ENCODE data around the gene RAET1E.

RAET1E gene

DNA sequence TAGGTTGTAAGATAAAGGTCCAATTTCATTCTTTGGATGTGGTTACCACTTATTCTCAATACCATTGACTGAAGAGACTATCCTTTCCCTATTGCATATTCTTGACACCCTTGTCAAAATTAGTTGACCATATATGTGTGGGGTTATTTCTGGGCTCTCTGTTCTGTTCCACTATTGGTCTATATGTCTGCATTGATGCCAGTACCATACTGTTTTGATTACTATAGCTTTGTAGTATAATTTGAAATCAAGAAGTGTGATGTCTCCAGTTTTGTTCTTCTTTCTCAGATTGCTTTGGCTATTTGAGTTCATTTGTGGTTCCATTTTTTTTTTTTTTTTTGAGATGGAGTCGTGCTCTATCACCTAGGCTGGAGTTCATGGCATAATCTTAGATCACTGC lies 25.7 kb downstream of the RAET1E start:
- ChIA-PET CTCF (no interaction called here), POLR2A (no interaction called here)
- TF ChIP-seq, protein P1, sequence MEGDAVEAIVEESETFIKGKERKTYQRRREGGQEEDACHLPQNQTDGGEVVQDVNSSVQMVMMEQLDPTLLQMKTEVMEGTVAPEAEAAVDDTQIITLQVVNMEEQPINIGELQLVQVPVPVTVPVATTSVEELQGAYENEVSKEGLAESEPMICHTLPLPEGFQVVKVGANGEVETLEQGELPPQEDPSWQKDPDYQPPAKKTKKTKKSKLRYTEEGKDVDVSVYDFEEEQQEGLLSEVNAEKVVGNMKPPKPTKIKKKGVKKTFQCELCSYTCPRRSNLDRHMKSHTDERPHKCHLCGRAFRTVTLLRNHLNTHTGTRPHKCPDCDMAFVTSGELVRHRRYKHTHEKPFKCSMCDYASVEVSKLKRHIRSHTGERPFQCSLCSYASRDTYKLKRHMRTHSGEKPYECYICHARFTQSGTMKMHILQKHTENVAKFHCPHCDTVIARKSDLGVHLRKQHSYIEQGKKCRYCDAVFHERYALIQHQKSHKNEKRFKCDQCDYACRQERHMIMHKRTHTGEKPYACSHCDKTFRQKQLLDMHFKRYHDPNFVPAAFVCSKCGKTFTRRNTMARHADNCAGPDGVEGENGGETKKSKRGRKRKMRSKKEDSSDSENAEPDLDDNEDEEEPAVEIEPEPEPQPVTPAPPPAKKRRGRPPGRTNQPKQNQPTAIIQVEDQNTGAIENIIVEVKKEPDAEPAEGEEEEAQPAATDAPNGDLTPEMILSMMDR (IDR thresholded peaks at IDR 0.05; ENCODE audit: insufficient read depth, low read length, missing control alignments), result no peak
- DNase-seq (ENCODE audit: low read depth, low spot score), result no peak
- H3K4me3 ChIP-seq (ENCODE audit: low read depth, low read length), result no peak overlapping the region

DNA sequence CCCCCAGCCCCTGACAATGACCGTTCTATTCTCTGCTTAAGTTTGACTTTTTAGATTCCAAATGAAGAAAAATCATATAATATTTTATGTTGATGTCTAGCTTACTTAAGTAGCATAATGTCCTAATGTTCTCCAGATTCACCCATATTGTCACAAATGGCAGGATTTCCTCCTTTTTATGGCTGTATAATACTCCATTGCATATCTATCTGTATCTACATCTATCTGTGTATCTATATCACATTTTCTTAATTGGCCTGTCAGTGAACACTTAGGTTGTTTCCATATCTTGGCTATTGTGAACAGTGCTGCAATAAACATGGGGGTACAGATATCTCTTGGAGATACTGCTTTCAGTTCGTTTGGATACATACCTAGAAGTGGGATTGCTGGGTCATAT lies 26.7 kb downstream of the RAET1E start:
- TF ChIP-seq, protein P1 (IDR thresholded peaks at IDR 0.05; ENCODE audit: insufficient read depth, low read length, missing control alignments), result no peak
- CTCF ChIA-PET, result interaction anchor here (0.6 to 1.8 kb wide), 3 partner anchors 24 to 37 kb away, joined by 3 to 7 read pairs (median 4); no protein-coding TSS in a partner anchor
- POLR2A ChIA-PET, result no interaction called here
- DNase-seq (ENCODE audit: low read depth, low spot score), result no peak
- no peak overlapping the region for H3K4me3 ChIP-seq (ENCODE audit: low read depth, low read length)

DNA sequence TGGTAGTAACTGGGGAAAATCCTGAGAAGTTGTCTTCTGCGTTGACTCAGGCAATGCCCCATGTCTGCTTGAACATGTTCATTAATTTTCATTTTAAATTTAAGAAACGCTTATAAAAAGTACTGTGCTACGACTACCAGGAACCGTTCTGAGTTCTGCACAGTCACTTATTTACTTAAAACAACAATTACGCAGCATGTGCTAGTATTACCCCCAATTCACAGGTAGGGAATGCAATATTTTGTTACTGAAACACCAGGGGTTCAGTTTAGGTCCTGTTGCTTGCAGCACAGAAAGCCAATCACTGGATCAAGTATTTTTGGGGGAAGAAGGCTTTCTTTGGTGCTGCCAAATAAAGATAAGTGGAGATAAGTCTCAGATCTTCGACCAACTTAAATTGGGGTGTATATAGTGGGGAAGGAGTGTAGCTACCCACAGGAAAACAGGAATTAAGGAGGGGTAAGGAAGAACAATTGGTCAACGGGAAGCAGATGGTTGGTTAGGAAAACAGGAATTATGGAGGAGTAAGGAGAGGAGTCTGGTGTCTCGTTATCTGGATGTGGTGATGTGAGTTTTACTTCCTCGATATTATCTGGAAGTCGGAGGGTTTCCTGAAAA lies 28.5 kb downstream of the RAET1E start:
- DNase-seq (ENCODE audit: low read depth, low spot score), result no peak
- TF ChIP-seq, protein P1 (IDR thresholded peaks at IDR 0.05; ENCODE audit: insufficient read depth, low read length, missing control alignments), result no peak
- CTCF ChIA-PET, result interaction anchor here (1.3 to 2.6 kb wide), 4 partner anchors 9 to 36 kb away, joined by 3 to 8 read pairs (median 6); no protein-coding TSS in a partner anchor
- no peak overlapping the region for H3K4me3 ChIP-seq (ENCODE audit: low read depth, low read length)
- POLR2A ChIA-PET, result no interaction called here

DNA sequence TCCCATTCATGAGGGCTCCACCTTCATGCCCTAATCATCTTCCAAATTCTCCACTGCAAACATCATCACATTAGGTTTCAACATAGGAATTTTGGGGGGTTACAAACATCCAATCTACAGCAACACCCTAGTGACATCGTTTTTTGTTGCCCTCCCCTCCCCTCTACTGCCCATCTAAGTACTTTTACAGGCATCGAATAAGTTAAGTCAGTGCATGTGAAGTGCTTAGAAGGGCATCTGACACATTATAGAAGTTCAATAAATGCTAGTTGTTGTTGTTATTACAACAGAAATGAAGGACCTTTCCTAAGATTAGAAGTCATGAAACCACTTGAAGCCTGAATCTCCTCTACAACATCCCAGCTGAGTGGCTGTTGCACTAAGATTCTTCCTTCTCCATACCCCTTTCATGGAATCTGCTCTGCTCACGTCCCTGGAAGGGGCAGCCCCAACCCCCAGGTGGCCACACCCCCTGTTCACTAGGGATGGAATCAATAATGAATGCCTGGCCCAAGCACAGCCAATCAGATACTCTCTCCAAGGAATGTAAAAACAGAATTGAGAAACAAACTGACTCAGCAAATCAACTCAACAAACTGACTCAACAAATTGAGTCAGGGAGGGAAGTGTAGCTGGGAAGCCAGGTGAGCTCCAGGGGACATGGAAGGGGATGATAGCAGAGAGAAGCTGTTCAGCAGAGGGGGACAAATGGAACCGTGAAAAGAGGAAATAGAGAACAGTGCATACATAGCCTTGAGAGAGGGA lies 29.9 kb downstream of the RAET1E start:
- ChIA-PET CTCF (interaction anchor here (1.3 to 2.6 kb wide), 3 partner anchors 10 to 29 kb away, joined by 3 to 8 read pairs (median 3); no protein-coding TSS in a partner anchor), POLR2A (no interaction called here)
- H3K4me3 ChIP-seq (ENCODE audit: low read depth, low read length), result no peak overlapping the region
- DNase-seq (ENCODE audit: low read depth, low spot score), result no peak
- TF ChIP-seq, protein P1 (IDR thresholded peaks at IDR 0.05; ENCODE audit: insufficient read depth, low read length, missing control alignments), result no peak

DNA sequence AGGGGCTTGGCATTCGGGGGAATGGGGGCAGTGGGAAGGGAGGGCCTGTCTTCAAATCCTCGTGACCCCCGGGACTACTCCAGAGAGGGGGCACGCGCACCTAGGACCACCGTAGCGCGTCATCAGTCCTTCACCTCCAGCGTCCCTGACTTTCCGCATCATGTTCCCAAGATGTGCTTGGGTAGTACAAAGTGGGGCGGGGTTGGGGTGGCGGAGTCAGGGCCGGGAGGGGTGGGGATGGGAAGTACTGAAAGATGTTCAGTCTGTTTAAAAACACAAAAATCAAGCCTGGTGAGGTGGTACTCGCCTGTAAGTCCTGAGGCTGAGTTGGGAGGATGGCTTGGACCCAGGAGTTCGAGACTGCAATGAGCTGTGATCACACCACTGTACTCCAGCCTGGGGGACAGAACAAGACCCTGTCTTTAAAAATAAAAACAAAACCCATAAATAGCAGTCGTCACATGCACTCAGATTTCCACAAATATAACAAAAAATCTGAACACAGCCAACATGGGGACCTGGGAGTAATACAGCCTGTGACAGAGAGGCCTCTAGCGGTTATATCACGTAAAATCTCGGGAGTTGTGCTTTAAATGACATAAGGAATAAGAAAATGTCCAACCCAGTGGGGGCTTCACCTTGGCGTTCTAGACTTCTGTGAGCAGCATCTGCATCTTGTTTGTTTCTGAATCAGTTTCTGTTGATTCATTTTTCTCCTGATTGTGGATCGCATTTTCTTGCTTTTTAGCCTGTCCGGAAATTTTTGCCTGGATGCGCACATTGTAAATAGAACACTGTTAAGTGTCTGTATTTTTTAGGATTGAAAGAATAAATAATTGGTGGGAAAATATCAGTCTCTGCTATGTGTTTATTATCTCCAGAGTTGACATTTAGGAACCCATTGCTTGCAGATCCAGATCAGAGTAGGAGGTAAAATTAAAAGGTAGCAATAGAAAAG lies 33.1 kb downstream of the RAET1E start:
- CTCF ChIA-PET, result interaction anchor here (0.7 to 8.0 kb wide), 22 partner anchors 9 to 152 kb away, joined by 3 to 61 read pairs (median 4); no protein-coding TSS in a partner anchor
- DNase-seq (ENCODE audit: low read depth, low spot score), result no peak
- TF ChIP-seq, protein P1 (IDR thresholded peaks at IDR 0.05; ENCODE audit: insufficient read depth, low read length, missing control alignments), result peak; percentile 61
- peak overlapping the region; percentile 67 for H3K4me3 ChIP-seq (ENCODE audit: low read depth, low read length)
- POLR2A ChIA-PET, result interaction anchor here (0.6 kb wide), 1 partner anchor 138 kb away, joined by 3 read pairs; no protein-coding TSS in a partner anchor

Measured in AG04449 (cell line).